GM15510 (cell line): Measurements from ENCODE around the gene ZFHX3.

ENCODE experiments used
- POLR2A ChIP-seq: IDR thresholded peaks from 3 replicates; pipeline ENCODE4 v1.6.1; 2011; ENCODE audit warnings: borderline replicate concordance; ENCODE audit not compliant: insufficient read length; ENCODE audit errors: extremely low read depth

The ZFHX3 gene

DNA sequence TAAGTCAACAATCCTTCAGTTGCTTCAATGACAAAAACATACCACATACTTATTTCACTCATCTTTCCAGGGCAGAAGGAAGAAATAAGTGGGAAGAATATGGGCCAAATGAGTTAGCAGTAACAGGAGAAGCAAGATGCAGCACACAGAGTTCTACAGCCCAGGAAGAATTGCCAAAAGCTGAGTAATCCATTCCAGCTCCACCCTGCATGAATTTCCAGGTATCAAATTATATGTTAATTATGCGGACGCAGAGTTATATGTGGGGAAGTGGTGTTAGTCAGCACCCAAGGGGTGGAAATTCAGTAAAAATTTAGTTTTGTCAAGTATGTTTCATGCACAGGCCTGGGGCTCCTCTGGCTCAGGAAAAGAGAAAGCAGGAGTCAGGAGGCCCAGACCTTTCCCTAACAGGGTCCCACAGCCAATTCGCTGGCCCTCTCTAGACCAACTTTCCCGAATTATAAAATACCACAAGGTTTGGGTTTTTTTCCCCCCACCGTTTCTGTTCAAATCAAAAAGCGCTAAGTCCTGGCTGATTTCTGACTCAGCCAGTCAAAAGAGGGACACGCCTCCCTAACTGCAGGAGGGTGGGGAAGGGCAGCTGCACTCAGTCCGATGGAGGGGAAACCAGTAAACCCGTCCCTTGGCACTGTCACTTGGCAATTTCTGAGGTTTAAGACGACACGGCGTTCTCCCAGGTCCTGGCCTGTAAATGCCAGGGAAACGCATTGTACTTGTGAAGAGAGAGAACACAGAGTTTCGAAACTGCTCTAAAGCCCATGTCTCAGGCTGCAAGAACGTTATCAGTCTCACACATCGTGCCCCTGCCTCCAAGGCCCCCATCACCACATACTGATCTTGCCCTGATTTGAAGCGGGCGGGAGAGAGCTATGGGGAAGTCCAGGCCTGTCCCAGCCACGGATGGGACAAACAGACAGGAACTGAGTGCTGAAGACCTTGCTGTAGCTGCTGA, 58.1 kb downstream of the ZFHX3 start:
- TF ChIP-seq POLR2A = no peak

DNA sequence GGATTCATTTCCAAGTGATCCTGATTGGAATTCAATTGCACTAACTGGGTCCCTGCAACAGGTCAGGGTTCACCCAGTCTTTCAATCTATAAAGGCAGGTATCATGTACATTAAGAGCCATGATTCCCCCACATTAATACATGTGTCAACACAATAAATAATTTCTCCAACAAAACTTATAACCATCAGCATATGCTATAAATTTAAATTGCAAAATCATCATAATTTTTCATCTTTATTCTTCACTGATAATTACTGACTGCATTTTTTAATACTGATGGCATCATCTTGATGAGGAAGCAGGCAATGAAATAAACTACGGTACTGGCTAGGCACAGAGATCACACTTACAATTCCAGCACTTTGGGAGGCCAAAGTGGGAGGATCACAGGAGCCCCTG, 59.4 kb downstream of the ZFHX3 start:
- TF ChIP-seq POLR2A = no peak

GRCh38 chr16:72987480-72987901, 60.4 kb downstream of the ZFHX3 start:
- no peak for TF ChIP-seq POLR2A

DNA sequence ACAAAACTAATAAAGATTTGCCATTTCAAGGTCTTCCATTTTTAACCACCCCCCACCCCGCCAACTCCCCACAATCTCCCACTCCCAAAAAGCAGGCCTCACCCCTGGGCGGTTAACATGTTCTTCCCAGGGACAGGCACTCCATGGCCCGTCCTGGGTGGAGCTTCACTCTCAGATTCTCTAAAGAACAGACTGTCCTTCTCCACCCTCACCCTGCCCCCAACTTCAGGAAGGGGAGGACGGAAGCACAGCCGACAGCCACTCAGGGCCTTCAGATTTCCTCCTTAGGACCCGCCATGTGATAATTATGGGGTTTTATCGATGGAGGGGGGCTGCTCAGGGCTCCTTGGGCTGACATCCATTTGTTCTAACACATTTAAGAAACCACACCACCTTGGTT, 61.9 kb downstream of the ZFHX3 start:
- no peak for TF ChIP-seq POLR2A

DNA sequence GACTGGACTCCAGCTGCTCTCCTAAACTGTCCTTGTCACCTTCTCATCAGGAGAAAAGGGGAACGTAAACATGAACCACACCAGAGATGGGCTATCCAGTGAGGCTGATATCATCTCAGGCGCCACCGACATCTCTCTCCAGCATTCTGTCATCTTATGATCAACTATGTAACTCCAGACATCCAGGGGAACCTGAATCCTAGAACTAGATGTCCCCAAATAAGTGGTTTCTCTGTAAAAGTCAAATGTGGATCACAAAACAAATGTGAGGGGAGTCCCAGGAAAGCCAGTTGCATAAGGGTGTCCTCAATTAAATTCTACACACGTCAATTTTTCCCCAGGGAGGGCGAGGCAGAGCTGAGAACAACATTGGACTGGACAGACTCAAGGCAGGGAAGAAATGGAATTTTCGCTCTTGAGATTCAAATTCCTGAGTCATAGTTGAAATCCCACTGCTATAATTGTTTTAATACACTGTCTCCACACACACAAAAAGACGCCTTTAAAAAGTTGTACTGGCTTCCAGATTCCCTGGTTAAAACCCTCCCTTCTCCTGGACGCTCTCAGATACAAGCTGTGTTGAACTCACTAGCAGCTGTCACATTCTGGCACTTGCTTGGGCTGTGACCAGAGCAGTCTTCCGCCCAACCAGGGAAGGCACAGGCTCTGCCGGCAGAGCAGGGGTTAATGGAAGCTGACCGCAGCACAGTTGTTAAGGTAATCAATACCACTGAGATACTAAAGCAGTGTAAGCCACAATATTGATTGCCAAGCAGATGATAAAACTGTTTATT, 62.6 kb downstream of the ZFHX3 start:
- no peak for TF ChIP-seq POLR2A

DNA sequence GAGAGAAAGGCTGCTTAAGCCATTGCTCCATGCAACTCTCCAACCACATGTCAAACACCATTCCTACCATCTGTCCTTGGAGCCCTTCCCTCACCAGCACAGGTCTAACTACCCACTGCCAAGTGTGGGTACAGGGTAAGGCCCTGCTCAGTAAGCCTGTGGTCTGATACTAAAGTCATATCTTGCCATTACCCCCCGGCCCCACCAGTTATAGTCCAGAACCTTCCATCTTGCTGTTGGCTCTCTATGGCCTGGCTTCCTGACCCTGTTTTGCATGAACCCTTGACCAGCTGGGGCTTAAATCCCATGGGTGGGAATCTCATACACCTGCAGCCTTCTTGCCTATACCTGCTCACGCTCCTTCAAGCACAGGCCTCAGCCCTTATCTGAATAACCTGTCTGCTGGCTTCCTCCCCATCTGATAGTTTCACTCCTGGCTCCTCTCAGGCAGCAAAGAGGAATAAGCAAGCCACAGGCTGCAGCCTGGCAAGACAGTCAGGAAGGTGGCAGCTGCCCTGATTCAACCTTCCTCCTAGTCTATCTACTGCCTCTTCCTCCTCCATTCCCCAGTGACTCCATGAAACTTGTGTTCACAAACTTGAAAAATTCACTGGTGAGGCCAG, 64.1 kb downstream of the ZFHX3 start:
- TF ChIP-seq POLR2A = no peak

GRCh38 chr16:72983241-72983640, 64.7 kb downstream of the ZFHX3 start:
- no peak for TF ChIP-seq POLR2A

GRCh38 chr16:72979974-72980373, 68.0 kb downstream of the ZFHX3 start:
- TF ChIP-seq POLR2A = no peak

- TF ChIP-seq POLR2A = no peak
Observed at GRCh38 chr16:72978212-72978611, 69.7 kb downstream of the ZFHX3 start.

GRCh38 chr16:72977127-72977526, 70.8 kb downstream of the ZFHX3 start:
- no peak for TF ChIP-seq POLR2A

- TF ChIP-seq POLR2A = no peak
Observed at GRCh38 chr16:72976438-72977064, 71.4 kb downstream of the ZFHX3 start.

DNA sequence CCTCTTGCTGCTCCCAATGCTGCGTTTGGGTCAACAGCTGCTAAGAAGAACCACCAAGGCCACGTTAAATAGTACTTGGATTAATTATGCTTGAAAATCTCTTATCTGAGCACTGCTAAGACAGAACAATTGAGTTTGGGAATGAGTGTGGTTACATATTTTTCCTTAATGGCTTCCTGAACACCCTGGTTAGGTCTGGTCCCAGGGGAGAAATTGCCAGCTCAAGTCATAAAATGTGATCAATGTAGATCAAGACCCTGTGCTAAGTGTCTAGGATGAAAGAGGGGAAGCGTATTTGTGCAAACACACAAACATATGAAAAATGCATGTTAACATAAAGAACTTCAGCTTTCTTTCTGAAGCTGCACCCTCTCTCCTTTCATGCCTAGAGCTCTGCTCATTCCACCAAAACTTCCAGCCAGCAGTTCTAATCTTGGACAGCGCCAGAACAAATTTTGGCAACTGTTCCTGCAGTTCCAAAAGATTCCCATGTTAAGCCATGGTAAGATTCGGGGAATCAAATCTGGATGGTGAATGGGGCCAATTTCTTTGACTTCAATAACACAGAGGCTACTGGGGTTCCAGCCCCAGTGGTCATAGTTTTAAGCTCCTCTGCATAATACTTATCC, 72.0 kb downstream of the ZFHX3 start:
- TF ChIP-seq POLR2A = no peak

- TF ChIP-seq POLR2A = no peak
Observed at GRCh38 chr16:72974142-72974769, 73.7 kb downstream of the ZFHX3 start.
